ENCODE results near the gene MRTO4. TPM values are rescaled to one million over a fixed set of nuclear protein-coding genes. Genes with fewer than 3 reads are reported as not detected.
"Not testable (repeated sequence)": the region's sequence is repeated elsewhere in the genome, so short reads cannot be mapped to it uniquely, and the experiment has no call there.

The MRTO4 gene
- total RNA-seq, 1 experiment from 2014 or later: 39.8 TPM

DNA sequence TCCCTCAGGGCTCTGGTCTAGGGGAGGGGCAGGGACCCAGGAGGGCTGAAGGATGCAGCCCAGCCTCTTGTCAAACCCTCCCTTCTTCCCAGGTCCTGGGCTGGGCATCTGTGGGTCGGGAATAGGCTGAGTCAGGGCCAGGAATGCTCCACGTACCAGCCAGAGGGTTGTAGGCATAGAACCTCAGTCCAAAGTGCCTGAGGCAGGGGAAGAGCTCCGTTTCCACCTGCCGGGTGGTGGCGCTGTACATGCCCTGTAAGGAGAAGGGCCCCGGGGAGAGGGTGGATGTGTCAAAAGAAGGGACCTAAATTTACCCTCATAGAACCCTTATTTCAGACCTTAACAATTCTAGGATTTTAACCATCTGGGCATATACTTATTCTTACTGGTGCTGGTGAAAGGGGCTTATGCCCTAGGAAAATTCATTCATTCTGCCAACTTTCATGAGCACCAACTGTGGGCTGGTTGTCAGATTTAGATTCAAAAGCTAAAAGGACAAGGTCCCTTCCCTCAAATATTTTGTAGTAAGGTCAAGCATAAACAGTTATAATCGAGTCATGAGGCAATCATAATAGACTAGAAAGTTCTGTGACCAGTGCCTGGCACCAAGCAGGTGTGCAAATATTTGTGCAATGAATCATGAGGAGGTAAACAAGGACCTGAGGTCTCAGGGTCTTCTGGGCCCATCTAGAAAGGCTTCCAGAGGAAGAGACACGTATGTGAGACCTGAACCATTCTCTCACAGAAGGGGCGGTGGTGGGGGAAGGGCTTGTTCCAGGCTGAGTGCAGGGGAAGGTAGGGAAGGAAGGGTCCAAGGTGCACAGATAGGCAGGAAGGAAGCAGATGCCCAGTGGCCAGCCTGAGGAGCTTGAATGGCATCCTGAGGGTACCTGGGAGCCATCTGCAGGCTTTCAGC lies 18.1 kb downstream of the MRTO4 start:
- DNase-seq (ENCODE audit: low spot score): not testable (repeated sequence)

DNA sequence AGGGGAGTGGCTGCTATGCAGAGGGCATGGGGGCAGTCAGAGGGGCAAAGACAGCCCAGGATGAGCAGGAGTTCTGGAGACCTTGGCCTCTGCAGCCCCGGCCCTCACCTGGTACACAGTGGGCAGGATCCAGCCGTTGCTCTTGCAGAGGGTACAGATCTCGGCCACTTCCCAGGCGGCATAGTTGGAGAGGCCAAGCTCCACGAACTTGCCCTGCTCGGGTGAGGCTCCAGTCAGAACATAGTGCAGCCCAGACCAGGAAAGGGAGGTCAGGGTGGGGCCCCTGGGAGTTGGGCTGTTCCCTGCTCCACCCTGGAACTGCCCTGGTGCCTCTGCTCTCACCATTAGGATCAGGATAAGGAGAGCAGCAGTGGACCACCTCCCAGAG lies 18.7 kb downstream of the MRTO4 start:
- DNase-seq (ENCODE audit: low spot score): not testable (repeated sequence)

DNA sequence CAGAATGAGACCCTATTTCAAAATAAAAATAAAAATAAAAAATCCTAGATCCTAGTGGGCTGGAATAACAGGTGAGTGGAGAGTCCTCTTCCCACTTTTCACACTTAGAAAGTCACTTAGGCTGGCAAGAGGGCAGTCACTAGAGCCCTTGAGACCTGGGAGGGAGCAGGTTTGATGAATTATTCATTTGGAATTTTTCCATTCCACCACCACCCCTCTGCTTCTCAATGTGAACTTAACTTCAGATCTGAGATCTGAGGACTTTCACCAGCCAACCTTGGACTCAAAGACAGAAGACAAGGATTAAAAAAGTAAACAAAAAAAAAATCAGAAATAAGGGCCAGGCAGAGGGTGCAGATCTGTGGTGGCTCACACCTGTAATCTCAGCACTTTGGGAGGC lies 20.5 kb downstream of the MRTO4 start:
- DNase-seq (ENCODE audit: low spot score): no peak

DNA sequence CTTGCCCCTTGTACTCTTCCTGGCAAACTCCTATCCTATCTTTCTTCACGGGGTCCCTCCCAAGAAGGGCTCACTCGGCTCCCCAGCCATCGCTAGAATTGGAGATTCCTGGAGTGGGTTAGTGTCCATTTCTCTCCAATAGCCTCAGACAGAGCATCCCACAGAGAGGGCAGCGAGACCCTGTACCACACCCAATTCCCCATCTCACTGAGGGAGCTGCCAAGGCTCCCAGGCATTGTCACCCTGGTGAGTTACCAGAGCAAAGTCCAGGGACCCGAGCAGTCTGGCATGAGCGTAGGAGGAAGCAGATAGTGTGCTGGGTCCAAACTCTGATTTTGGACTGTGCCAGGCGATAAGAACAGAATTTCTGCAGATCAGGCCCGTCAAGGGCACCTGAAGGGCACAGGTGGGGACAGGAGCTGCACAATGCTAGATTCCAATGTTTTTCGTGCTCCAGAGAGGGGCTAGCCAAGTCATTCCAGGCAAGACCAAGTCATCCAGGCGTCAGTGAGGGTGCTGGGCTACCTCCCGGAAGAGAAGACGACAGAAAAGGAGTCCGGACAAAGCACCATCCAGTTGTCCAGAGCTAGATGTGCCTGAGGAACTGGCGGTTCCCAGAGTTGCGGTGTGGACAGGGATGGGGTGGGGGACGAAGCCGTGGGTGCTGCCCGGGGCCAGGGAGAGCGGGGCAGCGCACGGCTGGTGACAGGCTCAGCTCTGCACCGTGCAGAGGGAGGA lies 21.7 kb downstream of the MRTO4 start:
- DNase-seq (ENCODE audit: low spot score): no peak

DNA sequence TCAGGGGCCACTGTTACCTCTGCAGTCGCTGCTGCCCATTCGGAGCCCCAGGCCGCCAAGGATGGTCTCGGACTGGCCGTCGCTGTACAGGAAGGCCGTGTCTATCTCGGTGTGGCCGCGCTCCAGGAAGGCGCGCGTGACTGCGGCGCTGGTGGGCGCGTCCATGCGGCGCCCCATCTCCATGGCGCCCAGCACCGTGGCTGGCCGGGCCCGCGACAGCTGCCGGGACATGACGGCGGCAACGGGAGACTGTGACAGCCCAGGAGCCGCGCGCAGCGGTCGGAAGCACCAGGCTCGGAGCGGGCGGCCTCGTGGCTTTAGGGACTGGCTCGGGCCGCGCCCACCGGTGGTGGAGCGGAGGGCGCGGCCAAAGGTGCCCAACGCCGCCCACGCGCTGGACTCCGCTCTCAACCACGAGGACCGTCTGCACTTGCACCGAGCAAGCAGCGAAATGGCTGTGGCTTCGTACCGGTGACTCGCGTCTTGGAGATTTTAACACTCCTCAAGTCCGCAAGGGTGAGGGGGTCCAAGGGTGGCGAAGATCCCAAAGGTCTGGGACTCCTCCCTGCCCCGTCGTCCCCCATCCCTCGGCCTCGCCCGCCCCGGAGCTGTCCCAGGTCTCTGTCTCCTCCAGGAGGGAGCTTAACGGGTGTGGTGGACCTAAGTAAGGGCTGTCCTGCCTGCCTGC lies 22.4 kb downstream of the MRTO4 start:
- DNase-seq (ENCODE audit: low spot score): not testable (repeated sequence)

DNA sequence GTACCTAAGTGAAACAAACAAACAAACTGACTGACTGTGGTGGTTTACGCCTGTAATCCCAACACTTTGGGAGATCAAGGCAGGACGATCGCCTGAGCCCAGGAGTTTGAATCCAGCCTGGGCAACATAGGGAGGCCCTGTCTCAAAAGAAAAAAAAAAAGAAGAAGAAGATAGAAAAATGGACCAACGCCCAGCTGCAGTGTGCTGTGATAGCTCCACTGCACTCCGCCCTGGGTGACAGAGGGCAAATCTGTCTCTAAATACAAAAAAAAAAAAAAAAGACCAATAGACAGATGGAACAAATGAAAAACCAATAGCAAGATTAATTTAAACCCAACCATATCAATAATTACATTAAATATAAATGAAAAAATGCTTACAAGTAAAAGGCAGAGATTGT lies 23.0 kb downstream of the MRTO4 start:
- DNase-seq (ENCODE audit: low spot score): no peak

DNA sequence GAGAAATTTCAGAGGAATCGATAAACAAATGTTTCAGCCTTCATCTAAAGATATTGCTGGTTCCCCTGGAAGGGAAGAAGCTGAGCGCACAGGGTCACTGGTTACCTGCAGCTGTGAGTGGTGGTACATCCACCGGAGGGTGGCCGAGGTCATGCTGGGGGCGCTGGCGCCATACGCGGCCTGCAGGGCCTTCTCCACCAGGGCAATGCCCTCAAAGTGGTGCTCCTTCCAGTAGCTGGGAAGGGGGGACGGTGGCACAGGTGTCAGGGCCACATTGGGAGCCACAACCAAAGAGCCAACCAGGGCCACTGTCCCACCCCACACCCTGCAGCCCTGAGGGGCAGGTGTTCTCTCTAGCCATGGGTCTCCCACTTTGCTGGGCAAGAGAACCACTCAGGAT lies 32.3 kb downstream of the MRTO4 start:
- DNase-seq (ENCODE audit: low spot score): no peak

DNA sequence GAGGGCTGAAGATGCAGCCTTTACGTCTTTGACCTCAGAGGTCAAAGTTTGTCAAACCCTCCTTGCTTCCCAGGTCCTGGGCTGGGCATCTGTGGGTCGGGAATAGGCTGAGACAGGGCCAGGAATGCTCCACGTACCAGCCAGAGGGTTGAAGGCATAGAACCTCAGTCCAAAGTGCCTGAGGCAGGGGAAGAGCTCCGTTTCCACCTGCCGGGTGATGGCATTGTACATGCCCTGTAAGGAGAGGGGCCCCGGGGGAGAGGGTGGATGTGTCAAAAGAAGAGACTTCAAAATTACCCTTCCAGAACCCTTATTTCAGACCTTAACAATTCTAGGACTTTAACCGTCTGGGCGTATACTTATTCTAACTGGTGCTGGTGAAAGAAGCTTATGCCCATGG lies 33.3 kb downstream of the MRTO4 start:
- DNase-seq (ENCODE audit: low spot score): no peak

DNA sequence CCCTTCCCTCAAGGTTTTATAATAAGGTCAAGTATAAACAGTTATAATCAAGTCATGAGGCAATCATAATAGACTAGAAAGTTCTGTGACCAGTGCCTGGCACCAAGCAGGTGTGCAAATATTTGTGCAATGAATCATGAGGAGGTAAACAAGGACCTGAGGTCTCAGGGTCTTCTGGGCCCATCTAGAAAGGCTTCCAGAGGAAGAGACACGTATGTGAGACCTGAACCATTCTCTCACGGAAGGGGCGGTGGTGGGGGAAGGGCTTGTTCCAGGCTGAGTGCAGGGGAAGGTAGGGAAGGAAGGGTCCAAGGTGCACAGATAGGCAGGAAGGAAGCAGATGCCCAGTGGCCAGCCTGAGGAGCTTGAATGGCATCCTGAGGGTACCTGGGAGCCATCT lies 33.8 kb downstream of the MRTO4 start:
- not testable (repeated sequence) for DNase-seq (ENCODE audit: low spot score)

DNA sequence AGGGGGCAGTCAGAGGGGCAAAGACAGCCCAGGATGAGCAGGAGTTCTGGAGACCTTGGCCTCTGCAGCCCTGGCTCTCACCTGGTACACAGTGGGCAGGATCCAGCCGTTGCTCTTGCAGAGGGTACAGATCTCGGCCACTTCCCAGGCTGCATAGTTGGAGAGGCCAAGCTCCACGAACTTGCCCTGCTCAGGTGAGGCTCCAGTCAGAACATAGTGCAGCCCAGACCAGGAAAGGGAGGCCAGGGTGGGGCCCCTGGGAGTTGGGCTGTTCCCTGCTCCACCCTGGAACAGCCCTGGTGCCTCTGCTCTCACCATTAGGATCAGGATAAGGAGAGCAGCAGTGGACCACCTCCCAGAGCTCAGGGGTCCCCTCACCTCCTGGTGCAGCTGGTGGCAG lies 34.2 kb downstream of the MRTO4 start:
- not testable (repeated sequence) for DNase-seq (ENCODE audit: low spot score)

DNA sequence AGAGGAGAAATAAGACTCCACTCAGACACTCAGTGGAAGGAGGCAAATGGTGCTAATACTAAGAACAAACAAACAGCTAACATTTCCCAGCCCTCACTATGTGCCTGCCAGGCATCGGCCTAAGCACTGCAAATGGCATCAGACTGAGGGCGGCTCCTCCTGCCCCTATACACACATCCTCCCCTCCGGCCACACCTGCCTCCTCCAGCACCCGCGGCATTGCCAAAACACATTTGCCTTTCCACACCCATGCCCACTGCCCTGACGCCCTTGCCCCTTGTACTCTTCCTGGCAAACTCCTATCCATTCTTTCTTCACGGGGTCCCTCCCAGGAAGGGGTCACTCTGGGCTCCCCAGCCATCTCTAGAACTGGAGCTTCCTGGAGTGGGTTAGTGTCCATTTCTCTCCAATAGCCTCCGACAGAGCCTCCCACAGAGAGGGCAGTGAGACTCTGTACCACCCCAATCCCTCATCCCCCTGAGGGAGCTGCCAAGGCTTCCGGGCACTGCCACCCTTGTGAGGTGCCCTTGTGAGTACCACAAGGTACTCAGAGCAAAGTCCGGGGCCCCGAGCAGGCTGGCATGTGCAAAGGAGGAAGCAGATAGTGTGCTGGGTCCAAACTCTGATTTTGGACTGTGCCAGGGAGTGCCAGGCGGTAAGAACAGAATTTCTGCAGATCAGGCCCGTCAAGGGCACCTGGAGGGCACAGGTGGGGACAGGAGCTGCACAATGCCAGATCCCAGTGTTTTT lies 36.0 kb downstream of the MRTO4 start:
- no peak for DNase-seq (ENCODE audit: low spot score)

DNA sequence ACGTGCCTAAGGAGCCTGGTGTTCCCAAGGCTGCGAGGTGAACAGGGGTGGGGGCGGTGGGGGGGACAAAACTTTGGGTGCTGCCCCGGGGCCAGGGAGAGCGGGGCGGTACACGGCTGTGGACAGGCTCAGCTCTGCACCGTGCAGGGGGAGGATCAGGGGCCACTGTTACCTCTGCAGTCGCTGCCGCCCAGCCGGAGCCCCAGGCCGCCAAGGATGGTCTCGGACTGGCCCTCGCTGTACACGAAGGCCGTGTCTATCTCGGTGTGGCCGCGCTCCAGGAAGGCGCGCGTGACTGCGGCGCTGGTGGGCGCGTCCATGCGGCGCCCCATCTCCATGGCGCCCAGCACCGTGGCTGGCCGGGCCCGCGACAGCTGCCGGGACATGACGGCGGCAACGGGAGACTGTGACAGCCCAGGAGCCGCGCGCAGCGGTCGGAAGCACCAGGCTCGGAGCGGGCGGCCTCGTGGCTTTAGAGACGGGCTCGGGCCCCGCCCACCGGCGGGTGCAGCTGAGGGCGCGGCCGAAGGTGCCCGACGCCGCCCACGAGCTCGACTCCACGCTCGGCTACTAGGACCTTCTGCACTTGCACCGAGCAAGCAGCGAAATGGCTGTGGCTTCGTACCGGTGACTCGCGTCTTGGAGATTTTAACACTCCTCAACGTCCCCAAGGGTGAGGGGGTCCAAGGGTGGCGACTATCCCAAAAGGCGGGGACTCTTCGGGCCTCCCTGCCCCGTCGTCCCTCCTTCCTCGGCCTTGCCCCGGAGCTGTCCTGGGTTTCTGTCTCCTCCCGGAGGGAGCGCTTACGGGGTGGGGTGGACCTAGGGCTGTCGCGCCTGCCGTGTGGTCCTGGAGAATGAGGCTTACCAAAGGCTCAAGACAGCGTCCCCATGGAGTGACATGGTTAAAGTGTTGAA lies 37.0 kb downstream of the MRTO4 start, which contains the start of gene AKR7A3:
AKR7A3 (minus strand) TSS at position 447 of the 918 bp plus-strand sequence; CDS start at position 386, 61 bp downstream.
- not testable (repeated sequence) for DNase-seq (ENCODE audit: low spot score)

DNA sequence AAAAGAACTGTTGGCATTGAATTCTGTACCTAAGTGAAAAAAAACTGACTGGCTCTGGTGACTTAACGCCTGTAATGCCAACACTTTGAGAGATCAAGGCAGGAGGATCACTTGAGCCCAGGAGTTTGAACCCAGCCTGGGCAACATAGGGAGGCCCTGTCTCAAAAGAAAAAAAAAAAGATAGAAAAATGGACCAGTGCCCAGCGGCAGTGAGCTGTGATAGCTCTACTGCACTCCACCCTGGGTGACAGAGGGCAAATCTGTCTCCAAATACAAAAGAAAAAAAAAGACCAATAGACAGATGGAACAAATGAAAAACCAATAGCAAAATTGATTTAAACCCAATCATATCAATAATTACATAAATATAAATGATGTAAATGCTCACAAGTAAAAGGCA lies 37.6 kb downstream of the MRTO4 start:
- DNase-seq (ENCODE audit: low spot score): no peak

DNA sequence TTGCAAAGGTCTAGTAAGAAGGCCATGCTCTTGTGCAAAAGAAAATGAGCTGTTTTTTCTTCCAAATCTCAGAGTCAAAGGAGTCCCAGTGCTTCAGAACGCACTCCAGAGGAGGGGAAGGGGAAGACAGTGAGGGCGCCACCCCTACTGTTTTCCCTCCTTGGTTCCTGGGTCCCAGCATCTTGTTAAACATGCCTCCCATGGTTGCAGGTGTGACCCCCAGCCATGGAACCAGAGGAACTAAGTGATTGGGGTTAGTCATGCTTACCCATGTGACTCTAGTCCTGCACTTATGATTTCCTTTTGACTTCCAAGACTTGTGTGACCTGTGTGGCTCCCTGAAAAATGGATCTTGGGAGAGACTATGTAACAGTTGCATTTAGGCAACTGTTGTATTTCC lies 43.0 kb downstream of the MRTO4 start:
- no peak for DNase-seq (ENCODE audit: low spot score)

DNA sequence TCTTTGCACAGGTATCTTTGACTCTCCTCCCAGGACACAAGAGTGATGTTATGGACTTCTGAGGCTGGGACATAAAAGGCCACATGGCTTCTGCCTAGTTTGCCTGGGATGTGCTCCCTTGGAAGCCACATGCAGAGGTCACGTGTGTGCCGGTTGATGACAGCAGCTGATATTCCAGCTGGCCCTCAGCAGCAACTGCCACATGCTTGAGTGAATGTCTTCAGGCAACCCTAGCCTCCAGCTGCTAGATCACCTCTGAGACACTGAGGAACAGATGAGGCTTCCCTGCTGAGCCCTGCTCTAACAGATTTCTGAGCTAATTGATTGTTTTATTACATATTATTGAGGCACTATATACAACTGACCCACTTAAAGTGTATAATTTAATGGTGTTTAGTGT lies 48.6 kb downstream of the MRTO4 start:
- no peak for DNase-seq (ENCODE audit: low spot score)

DNA sequence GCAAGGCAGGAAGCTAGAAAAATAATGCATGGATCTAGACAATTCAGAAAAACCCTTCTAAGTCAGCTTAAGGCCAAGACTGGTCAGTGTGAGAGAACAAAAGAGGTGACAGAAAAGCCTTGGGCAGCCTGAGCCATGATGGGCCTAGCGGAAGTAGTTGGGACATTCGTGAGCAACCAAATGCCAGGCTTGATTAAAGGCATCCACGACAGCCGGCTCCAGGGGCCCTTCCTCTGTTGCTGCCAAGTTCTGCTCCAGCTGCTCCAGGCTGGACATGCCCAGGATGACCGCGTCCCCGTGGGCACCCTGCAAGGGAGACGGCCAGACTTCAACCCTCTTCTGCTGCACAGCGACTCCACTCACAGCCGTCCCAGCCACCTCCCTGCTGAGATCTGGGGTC lies 52.5 kb downstream of the MRTO4 start:
- DNase-seq (ENCODE audit: low spot score): not testable (repeated sequence)

DNA sequence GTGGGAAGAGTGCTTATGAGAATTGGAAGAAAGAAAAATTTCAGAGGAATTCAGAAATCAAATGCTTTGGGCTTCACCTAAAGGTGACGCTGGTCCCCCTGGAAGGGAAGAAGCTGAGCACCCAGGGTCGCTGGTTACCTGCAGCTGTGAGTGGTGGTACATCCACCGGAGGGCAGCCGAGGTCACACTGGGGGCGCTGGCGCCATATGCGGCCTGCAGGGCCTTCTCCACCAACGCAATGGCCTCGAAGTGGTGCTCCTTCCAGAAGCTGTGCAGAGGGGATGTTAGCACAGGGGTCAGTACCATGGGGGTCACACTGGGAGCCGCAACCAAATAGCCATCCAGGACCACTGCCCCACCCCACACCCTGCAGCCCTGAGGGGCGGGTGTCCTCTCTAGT lies 54.3 kb downstream of the MRTO4 start:
- DNase-seq (ENCODE audit: low spot score): no peak

DNA sequence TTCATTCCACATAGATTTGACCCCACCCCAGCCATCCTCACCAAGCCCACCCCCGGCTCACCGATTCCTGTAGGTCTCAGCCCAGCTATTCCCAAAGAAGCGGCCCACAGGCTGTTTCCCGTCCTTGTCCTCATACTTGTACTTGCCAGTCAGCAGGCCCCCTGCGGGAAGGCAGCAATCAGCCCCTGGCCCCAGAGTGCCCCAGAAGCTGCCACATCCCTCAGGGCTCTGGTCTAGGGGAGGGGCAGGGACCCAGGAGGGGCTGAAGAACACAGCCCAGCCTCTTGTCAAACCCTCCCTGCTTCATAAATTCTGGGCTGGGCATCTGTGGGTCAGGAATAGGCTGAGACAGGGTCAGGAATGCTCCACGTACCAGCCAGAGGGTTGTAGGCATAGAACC lies 55.3 kb downstream of the MRTO4 start:
- no peak for DNase-seq (ENCODE audit: low spot score)

DNA sequence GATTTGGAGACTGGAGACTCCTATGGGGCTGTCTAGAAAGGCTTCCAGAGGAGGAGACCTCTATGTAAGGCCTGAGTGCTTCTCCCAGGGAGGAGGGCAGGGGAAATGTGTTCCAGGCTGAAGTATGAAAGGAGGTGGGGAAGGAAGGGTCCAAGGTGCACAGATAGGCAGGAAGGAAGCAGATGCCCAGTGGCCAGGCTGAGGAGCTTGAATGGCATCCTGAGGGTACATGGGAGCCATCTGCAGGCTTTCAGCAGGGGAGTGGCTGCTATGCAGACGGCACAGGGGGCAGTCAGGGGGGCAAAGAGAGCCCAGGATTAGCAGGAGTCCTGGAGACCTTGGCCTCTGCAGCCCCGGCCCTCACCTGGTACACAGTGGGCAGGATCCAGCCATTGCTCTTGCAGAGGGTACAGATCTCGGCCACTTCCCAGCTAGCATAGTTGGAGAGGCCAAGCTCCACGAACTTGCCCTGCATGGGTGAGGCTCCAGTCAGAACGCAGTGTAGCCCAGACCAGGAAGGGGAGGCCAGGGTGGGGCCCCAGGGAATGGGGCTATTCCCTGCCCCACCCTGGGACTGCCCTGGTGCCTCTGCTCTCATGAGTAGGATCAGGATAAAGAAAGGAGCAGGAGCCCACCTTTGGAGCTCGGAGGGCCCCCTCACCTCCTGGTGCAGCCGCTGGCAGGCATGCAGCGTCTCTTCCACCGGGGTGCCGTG lies 56.3 kb downstream of the MRTO4 start:
- DNase-seq (ENCODE audit: low spot score): no peak

DNA sequence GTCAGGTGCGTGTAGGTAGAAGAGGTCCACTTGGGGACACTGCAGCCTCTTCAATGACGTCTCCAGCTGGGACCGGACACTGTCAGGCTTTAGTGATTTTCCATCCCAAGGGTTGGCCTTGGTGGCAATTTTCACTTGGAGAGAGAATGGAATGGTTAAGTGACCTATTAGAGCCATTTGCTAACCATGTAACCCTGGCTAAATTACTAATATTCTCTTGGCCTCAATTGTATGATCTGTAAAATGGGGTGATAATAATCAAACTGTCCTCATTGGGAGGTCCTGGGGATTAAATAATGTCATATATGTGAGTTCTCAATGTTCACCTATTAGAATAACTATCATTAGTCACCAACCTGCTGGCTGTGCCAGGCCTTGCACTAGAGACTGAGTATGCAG lies 56.9 kb downstream of the MRTO4 start:
- DNase-seq (ENCODE audit: low spot score): no peak
